NCI-H128 (cell line): Measurements from ENCODE around the gene ASXL2.
"Not testable (repeated sequence)": the region's sequence is repeated elsewhere in the genome, so short reads cannot be mapped to it uniquely, and the experiment has no call there.

ENCODE experiments used
- DNase-seq: peaks from one replicate; lab custom pipeline; 2025; ENCODE audit not compliant: unreplicated experiment; lab: John Stamatoyannopoulos, UW

ASXL2 gene

GRCh38 chr2:25838152-25838756 lies 40.0 kb downstream of the ASXL2 start:
- DNase-seq: no peak

GRCh38 chr2:25835906-25836305 lies 42.4 kb downstream of the ASXL2 start:
- no peak for DNase-seq

DNA sequence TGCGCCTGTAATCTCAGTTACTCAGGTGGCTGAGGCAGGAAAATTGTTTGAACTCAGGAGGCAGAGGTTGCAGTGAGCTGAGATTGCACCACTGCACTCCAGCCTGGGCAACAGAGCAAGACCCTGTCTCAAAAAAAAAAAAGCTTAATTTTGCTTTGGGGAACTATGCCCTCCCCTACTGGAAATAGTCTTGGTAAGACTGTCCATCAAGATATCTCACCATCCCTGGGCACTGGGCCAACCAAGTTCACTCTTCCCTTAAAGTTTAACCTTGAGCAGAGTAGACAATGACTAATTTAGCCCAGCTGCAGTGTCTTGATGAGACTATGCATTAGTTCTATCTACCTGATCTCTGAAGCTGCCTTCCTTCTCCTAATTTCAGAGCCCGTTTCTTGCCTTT lies 44.7 kb downstream of the ASXL2 start:
- no peak for DNase-seq

DNA sequence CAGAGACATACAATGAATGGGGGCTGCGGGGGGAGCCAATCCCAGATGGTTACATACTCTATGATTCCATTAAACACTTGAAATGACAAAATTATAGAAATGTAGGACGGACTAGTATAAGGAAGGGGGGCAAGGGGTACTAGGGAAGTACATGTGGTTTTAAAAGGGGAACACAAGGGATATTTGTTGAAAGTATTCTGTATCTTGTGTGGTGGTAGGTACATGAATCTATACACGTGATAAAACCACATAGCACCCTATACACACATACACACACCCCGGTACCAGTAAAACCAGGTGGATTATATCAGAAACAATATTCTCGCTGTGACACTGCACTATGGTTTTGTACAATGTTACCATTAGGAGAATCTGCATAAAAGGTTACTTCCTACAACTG lies 45.4 kb downstream of the ASXL2 start:
- no peak for DNase-seq

- no peak for DNase-seq
Observed at GRCh38 chr2:25831746-25832449, 46.4 kb downstream of the ASXL2 start.

DNA sequence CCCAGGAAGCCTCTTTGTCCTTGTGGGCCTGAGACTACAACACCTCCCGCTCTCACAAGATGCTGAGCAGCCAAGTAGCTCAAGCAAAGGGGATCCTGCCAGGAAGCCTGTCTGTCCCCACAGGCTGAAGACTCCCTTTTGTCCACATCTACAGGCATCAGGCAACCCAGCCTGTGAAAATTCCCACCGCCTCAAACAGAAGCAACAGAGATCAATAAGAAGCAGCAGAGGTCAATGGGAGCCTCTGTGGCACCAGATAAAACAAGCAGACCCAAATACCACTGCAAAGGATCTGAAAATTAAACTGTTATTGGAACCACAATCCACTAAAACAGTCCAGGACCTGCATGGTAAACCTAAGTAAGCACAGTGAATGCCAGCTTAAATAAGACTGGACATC lies 48.5 kb downstream of the ASXL2 start:
- no peak for DNase-seq

DNA sequence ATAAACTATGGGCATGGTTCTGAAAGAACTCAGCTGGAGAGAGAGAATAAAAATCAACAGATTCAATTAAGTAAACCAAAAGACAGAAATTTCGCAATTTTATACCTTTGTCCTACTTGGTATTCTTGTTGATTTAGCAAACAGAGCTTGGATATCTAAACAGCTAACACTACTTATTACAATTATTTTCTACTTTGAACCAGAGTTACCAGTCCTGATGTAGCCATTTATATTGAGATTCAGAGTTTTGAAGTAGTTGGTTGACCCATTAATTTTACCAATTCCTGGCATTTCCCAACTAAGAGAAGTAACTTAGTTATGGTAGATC lies 48.9 kb downstream of the ASXL2 start:
- DNase-seq: no peak

DNA sequence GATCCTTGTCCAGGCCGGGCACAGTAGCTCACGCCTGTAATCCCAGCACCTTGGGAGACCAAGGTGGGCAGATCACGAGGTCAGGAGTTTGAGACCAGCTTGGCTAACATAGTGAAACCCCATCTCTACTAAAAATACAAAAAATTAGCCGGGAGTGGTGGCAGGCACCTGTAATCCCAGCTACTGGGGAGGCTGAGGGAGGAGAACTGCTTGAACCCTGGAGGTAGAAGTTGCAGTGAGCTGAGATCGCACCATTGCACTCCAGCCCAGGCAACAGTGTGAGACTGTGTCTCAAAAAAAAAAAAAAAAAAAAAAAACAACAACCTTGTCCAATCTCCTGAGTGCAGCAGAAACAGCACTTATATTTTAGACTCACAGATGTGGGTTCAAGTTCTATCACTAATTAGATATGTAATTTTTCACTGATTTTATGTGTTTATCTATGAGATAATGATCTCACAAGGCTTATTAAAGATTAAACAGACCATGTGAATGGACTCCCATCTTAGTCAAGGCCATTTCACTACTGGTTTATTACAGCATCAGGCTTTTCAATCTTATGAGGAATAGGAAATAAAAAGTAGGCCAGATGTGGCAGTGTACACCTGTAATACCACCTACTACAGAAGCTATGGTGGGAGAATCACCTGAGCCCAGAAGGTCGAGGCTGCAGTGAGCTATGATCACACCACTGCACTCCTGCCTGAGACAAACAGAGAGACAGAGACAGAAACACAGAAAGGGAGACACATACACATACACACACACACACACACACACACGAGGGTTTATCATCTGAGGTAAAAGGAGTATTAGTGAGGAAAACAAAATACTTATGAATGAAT lies 49.5 kb downstream of the ASXL2 start:
- not testable (repeated sequence) for DNase-seq

DNA sequence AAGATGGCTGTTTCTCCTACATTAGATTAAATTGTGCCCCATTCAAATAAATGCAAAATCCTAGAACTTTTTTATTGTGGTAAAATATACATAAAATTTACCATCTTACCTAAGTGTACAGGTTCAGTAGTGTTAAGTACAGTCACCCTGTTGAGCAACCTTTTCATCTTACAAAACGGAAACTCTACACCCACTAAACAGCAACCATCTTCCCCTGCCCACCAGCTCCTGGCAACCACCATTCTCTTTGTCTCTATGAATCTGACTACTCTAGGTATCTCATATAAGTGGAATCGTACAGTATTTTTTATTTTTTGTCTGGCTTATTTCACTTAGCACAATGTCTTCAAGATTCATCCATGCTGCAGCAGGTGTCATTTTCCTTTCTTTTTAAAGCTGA lies 53.0 kb downstream of the ASXL2 start:
- DNase-seq: no peak

- DNase-seq: no peak
Observed at GRCh38 chr2:25824718-25825117, 53.6 kb downstream of the ASXL2 start.

DNA sequence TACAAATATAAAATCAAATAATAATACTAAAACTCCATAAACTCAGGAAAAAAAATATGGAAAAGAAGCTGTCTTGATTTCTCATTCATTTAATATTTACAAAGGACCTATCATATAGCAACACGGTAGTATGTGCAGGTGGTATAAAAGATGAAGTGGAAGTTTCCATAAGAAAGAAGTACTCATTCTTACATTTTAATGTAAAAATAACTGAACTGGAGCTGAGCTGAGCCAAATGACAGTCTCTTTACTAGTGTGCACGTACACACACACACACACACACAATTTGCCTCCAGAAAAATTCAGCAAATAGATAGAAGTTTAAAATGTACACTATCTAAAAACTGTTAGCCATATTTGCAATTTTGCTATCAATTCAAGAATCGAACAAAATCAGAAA lies 54.1 kb downstream of the ASXL2 start:
- no peak for DNase-seq

DNA sequence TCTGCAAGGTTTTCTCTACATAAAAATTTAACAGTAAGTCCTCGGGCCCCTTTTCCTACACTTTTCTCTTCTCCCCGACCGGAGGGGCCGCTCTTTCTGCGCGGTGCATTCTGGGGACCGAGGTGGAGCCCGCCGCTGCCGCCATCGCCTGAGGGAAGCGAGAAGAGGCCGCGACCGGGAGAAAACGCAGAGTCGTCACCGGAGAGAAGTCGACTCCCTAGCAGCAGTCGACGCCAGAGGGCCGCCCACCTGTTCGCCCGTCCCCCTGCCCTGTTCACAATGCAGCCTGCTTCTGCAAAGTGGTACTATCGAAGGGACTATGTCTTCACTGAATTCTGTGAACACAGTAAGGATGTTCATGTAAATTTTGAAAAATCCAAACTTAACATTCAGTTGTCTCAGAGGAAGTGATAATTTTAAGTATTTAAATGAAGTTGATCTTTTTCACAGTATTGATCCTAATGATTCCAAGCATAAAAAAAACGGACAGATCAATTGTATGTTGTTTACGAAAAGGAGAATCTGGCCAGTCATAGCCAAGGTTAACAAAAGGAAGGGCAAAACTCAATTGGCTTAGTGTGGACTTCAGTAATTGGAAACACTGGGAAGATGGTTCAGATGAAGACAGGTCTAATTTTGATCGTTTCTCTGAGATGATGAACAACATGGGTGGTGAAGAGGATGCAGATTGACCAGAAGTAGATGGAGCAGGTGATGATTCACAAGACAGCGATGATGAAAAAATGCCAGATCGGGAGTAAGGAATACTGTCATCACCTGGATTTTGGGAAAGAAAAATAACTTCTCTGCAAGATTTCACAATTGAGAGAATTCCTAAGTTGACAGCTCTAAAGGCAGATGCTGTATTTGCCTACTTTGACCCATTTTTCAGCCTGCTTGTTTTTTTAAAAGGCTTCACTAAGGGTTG lies 55.8 kb downstream of the ASXL2 start:
- no peak for DNase-seq

DNA sequence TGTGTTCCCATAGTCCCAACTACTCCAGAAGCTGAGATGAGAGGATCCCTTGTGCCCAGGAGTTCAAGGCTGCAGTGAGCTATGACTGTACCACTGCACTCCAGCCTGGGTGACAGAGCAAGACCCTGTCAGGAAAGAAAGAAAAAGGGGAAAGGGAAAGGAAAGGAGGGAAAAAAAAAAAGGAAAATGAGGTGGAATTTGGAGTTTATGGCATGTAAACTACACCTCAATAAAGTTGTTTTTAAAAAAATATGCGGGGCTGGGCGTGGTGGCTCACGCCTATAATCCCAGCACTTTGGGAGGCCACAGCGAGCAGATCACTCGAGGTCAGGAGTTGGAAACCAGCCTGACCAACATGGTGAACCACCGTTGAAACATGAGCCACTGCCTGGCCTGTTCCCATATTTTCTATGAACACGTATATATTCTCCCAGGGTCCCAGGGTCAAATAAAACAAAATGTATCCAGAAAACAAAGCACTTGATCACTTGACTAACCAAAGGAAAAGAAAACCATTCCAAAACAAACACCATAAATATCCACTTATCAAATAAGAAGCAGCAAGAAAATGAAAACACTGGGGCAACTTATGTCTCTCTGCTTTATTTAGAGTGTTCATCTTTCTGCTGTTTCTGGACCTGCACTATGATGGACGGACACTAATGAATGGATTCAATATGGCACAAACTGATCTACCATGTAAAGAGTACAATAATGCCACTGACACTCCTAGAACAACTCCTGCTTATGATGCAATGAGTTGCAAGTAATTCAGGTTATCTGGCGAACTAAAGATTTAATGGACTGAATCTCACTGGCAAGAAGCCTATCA lies 56.8 kb downstream of the ASXL2 start:
- no peak for DNase-seq

- no peak for DNase-seq
Observed at GRCh38 chr2:25819597-25820039, 58.7 kb downstream of the ASXL2 start.

DNA sequence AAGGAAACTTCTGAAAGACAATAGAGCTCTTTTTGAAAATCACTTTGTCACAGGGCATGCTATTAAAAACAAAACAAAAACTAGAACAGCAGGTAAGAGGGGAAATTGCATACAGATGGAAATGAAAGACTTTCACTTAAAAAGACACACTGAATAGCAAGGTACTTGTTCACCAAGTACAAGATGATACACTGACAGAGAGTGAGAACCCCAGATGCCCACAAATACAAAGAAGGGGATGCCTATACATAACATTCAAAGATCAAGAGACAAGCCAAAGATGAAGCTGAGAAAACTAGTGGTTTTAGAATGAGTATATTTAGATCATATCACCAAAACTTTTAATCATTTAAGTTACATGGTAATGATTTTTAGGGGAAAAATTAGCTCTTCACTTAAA lies 60.7 kb downstream of the ASXL2 start:
- DNase-seq: no peak

- DNase-seq: no peak
Observed at GRCh38 chr2:25817006-25817405, 61.3 kb downstream of the ASXL2 start.

DNA sequence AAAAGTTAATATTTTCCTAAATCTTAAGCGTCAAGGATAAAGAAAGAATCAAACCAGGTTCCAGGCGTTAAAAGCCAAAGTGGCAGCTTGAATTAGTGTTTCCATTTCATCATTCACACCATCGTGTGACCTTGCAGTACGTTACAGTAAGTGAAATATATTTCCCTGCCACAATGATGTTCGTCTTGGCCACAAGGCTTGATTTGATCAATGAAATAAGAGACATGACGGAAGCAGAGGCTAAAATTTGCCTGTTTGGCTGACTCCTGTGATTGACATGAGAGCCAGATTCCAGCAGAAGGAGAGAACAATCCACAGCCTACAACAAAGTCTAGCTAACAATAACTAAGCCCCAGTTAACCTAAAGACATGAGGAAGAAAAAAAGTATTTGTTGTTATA lies 62.0 kb downstream of the ASXL2 start:
- DNase-seq: no peak

DNA sequence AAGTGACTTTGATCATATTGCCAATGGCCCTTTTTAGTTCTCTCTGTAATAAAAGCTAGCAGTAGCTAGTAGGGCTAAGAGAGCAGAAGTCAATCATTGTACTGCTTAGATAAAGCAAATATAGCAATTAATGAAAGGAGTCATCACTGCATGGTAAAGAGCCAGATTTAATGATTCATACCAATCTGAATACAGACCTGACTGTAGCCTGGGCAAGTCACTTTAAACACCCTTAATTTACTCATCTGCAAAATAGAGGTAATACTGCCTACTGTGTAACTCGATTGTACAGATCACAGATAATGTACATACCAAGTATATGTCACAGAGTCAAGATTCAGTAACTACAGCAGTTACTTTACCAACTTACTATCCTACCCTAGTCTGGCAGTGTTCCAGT lies 63.6 kb downstream of the ASXL2 start:
- DNase-seq: no peak

DNA sequence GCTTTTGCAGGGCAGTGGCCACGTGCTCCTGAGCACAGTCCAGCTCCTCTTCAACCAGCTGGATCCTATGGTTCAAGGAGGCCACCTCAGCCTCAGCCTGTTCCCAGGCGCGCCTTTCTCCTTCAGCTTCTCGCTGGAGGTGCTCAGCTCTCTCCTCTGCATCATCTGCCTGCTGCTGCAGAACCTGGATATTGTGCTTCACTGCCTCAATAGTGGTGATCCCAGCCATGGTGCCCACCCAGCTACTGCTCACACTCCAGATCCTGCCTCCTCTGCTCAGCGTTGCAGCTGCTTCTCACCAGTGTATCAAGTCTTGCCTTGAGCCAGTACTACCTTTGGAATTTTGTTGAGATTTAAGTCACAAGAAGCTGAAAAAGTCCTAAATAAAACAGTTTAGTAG lies 67.9 kb downstream of the ASXL2 start:
- no peak for DNase-seq

GRCh38 chr2:25809646-25810045 lies 68.6 kb downstream of the ASXL2 start:
- DNase-seq: no peak
